Measurements from ENCODE around the gene EIF5AL1.
A peak's percentile ranks its signal among the peaks of the same experiment; 100 is the strongest.

EIF5AL1 gene

GRCh38 chr10:79559726-79560125 lies 47.4 kb downstream of the EIF5AL1 start:
- DNase-seq (ENCODE audit: low spot score), result peak; percentile 90

- no peak for DNase-seq (ENCODE audit: low spot score)
Observed at GRCh38 chr10:79560160-79560709, 47.9 kb downstream of the EIF5AL1 start, which contains the start of gene SFTPA2. Gene SFTPA2 (minus strand): TSS chr10:79560407. CDS start chr10:79559483, 924 bp downstream.

- no peak for DNase-seq (ENCODE audit: low spot score)
Observed at GRCh38 chr10:79561257-79561656, 48.9 kb downstream of the EIF5AL1 start.

DNA sequence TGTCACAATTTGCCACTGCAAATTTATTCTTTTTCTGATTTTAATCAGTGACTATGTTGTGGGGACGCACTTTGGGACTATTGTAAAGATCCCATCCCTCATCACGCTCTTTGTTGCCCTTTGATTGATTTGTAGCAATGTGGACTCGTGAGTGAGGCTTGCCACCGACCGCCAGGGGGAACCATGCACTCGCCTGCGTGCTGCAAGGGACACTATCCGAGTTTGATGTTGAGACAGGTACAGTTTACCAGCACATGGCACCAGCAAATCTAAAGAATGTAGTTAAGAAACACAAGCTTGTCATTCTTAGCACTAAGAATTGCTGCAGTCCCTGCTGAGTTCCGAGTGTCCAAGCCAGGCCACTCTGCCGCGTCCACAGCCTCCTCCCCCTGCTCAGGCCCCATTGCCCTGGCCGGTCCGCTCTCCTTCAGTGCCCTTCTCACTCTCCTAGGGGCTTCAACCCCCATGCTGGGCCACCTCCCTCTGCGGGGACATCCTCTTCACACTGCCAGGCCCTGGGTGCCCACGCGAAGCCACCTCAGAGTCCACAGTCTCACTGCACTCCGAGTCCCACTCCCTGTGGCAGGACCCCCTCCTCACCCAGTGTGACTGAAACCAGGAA lies 49.9 kb downstream of the EIF5AL1 start:
- peak; percentile 80 for DNase-seq (ENCODE audit: low spot score)

- DNase-seq (ENCODE audit: low spot score), result no peak
Observed at GRCh38 chr10:79563426-79563825, 51.1 kb downstream of the EIF5AL1 start.
